Hematopoietic multipotent progenitor cell treated with erythropoietin and hydrocortisone succinate and interleukin-3 and kit ligand, for 4 days (in vitro differentiated cells): Measurements from ENCODE around the gene YJEFN3.

ENCODE experiments used
- DNase-seq: peaks from one replicate; pipeline ENCODE4 v3.0.0-alpha.2; 2015

Gene YJEFN3

DNA sequence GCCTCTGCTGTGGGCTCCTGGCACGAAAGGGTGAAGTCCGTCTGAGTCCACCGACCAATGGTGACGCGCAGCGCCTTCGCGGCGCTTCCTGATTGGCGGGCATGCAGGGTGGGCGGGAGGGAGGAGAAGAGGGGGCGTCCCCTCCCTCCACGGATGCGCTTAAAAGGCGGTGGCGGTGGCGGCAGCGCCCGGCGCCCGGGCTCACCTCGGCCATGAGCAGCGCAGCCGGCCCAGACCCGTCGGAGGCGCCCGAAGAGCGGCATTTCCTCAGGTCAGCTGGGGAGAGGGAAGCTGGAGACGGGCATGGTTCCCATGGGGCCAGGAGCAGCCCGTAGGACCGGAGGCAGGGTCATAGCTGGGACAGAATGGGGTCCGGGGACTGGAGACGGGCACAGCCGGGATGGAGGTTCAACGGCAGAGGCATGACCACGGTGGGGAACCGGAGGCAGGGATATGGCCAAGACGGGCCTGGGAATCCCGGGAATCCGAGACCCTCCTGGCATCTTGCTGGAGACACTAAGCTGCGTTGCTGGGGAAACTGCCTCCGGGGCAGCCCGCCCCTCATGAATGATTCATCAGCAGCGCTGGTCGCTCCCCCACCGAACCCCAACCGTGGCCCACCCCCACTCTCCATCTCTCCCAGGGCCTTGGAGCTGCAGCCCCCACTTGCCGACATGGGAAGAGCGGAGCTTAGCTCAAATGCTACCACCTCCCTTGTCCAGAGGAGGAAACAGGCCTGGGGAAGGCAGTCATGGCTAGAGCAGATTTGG lies at the start of gene YJEFN3:
TSS of gene YJEFN3 (plus strand) at position 191 of the 770 bp plus-strand sequence. CDS start at position 213, 22 bp downstream.
- DNase-seq, result no peak

DNA sequence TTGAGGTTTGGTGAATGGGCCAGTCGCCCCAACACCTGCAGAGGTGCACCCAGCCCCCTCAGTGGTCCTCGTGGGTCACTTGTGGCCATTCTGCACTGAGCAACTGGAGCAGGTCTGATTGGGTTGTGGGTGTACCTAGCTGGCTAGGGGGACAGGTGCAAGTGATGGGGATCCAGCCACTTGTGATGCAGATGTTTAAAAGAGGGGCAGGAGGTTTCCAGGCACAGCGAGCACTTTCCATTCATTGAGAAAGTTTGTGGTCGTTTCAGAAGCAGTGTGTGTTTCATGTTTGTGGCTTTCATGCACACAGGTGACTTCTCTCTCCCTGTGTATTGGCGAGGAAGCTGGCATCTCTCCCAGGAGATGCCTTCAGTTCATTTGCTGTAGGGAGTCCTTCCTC lies 48.0 kb upstream of the YJEFN3 start:
- DNase-seq, result no peak

DNA sequence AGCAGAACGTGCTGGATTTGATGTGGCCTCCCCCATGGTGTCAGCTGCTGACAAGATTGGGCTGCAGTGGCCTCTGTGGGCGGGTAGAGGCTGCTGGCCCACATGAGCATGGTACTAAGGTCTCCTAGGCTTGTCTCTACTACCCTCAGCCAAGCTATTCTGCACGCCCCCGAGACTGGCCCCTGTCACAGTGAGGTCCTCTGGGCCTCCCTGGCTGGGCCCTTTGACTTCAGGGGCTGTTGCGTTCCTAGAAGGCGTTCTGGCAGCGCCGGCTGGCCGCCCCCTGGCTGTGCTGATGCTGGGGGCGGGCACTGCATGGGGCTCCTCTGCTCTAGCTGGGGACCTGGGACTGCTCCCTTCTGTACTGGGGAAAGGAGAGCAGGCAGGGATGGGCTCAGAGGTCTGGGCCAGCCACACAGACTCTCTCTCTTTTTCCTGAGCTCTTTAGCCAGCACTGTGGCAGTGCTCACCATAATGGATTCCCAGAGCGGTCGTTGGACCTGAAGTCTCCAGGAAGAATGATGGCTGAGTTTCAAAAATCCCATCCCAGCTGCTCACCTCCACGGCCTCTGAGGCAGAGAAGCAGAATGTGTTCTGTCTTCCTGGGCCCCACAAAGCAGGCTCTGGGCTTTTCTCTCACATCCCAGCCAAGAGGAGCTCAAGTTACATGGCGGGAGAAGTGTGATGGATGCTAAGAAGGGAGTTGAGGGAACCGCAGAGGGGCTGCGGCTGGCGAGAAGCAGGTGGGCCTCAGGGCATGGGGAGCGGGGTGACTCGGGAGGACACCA lies 45.7 kb upstream of the YJEFN3 start:
- no peak for DNase-seq

- no peak for DNase-seq
These were observed 43.3 kb upstream of the YJEFN3 start for GRCh38 chr19:19485161-19485997.

DNA sequence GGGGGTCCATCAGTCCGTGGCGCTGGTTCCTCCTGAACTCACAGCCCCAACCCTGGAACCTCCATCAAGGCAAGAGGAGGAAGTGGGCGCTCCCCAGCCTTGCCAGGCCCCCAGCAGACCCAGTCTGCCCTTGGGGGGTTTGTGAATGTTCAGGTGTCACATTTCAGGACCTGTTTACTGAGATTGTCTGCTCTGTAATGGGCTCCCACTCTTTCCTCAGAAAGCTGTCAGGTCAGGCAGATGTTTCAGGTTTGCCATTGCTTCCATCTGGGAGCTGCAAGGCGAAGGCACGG lies 42.8 kb upstream of the YJEFN3 start:
- no peak for DNase-seq

DNA sequence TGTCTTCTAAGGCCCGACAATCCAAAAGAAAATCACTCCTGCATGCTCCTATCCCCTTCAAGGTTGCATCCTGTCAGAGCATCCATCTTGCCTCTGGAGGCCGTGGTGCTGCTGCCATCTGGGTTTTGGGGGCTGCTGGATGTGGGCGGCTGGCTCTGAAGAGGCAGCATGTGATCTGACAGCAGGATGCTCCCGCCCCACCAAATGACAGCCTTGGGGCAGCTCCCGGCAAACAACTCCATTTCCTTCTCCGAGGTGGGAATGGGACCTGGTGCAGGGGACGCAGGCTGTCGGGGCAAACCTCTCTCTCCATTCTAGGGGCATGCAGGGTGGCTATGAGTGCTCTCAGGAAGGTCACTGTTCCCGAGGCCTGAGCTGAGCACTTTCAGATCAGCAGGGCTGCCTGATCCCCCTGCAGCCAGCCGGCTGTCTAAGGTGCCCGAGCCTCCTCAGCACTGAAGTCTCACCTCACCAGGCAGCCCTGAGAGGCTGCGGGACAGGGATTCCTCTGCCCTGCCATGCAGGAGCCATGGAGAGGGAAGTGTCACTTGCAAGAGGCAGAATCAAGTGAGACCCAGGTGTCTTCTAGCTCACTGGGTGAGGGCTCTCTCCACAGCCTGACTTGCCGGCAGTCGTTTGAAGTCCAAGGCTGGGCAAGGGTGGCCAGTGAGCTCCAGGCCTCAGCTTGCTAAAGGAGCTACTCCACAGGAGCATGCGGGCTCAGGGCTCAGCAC lies 42.2 kb upstream of the YJEFN3 start:
- DNase-seq, result no peak

DNA sequence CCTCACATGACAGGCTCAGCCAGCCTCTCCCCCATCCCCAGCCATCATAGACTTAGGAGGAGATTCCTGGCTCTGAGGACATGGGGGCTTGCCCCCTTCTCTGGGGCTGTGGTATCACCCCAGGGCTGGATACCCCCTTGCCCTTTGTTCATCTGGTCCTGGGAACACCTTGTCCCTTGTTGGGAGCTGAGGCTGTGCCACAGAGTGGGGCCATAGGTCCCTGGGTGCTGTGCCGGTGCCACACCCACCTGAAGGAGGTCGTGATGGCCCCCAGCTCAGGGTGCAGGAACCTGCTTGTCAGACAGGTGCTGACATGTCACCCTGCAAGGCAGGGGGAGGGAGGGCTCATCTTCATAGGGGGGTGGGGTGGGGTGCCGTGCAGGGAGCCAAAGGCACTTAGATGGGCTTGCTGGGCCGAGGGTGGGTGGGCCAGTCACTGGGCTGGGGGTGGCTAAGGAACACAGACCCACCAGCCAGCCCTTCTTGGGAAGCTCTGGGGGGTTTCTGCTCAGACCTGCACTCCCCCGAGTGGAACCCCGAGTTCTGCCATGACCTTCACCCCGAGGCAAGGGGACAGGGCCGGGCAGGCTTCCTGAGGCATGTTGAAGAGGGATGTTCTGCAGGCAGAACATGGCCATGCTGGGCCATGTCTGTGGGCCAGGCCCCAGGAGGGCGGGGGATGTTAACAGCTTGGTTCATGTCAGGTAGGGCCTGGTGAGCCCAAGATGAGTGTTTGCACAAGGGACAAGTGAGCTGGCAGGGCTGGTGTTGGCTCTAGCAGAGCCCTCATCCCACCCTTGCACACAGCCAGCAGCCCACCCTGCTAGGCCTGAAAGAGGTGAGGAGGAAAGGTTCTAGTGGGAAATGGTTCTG lies 41.4 kb upstream of the YJEFN3 start:
- DNase-seq, result no peak

GRCh38 chr19:19487950-19488874 lies 40.5 kb upstream of the YJEFN3 start:
- DNase-seq, result peak; percentile 74

GRCh38 chr19:19488875-19489690 lies 39.6 kb upstream of the YJEFN3 start:
- DNase-seq, result peak; percentile 96

DNA sequence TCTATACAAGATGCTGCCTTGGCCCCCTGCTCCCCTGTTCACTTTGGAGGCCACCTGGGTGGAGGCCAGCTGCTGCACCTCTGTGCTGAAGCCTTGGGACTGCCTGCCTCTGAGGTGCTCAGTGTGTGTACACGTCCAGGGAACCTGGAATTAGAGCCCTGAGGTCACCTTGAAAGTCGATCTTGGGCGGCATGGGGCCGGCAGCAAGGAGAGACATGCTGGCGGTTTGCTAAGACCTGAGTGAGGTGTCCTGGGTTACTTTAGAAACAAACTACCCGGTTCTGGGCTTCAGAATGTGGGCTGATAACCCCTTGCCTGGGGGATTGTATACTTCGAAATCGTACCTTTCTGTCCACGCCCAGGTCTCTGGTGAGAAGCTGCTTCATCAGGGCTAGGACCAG lies 38.9 kb upstream of the YJEFN3 start:
- DNase-seq, result no peak

- DNase-seq, result peak; percentile 92
These were observed 38.3 kb upstream of the YJEFN3 start for GRCh38 chr19:19490214-19490968.

DNA sequence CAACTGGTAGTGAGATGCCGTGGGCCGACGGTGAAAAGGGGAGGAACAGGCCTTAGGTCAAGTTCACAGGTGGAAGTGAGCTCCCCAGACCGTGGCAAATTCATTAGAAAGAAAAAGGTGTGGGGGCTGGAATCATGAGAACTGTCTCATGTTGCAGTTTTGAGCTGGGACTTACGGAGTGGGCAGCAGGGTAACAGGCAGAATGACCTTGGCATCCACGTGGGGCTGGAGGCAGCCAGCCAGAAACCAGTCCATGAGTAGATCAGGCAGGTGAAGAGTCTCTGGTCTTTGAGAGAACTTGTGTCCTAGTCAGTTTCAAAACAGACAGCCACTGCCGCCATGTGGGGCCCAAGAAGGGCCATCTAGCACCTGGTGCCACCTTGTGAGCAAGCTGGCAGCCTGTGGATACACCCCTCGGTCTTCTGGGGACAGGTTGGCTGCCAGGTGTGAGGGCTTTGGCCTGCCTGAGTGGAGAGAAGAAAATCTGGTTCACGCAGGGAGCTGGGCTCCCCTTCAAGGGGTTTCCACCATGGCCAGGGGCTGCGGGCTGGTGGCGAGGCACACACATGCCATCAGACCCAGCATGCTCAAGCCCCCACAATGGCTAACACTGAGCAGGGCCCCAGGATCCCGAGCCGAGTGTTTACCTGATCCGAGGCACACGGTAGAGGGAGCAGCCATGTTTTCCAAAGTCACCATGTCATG lies 37.2 kb upstream of the YJEFN3 start:
- DNase-seq, result no peak

DNA sequence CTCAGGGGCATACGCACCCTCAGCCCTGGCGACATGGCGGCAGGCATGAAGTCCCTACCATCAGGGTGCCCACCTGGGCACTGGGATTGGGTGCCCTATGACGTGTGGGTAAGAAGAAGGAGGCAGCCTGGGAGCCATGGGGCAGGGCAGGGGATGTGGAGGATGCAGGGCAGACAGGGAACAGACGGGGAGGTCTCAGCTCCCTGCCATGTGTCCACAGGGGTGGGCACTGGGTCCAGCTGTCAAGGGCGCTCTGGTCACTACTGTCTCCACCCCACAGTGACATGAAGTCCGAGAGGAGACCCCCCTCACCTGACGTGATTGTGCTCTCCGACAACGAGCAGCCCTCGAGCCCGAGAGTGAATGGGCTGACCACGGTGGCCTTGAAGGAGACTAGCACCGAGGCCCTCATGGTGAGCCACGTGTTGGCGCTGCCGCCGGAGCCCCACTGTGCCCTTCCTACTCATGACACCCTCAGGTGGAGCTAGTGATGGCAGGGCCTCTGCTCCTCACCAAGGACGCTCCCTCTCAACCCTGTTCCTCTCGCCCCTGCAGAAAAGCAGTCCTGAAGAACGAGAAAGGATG lies 36.6 kb upstream of the YJEFN3 start:
- no peak for DNase-seq

GRCh38 chr19:19493841-19494546 lies 34.7 kb upstream of the YJEFN3 start:
- no peak for DNase-seq

DNA sequence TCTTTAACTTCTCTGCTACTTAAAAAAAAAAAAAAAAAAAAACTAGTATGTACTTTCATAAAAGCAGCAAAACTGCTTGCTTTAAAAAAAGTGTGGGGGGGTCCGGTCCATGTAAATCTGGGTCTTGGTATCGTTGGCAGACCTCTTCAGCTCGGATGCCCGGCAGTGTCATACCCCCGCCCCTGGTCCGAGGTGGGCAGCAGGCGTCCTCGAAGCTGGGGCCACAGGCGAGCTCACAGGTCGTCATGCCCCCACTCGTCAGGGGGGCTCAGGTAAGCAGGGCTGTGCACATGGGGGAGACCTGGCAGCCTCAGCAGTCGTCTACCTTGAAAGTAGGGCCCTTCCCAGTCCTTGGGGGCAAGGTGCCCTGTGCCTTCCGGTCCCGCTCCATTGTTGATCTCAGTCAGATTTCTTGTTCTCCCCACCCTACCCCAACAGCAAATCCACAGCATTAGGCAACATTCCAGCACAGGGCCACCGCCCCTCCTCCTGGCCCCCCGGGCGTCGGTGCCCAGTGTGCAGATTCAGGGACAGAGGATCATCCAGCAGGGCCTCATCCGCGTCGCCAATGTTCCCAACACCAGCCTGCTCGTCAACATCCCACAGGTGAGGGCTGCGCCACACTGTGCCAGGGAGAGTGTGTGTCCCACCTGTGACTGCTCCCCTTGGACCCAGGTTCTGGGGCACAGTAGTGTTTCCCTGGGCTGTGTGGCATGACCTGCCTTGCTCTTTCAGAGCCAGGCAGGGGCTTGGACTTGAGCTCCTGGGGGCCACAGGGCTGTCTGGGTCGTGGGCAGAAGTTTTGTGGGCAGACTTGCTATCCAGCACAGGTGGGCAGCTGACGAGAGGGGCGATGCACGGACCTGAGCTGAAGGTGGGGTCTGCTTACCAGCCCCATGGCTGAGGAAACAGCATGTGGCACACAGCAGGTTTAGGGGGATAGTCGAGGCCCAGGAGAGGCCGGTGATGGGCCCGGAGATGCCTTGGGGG lies 32.8 kb upstream of the YJEFN3 start:
- DNase-seq, result no peak
